HG02759 (cell line): ENCODE measurements around the gene POLR3K.
"Not testable (repeated sequence)": the region's sequence is repeated elsewhere in the genome, so short reads cannot be mapped to it uniquely, and the experiment has no call there.

Experiments used
- ATAC-seq: cut with Tn5 transposase; IDR thresholded peaks from one replicate; pipeline ENCODE4 v1.9.1; 2021; ENCODE audit warnings: mild to moderate bottlenecking, moderate library complexity; ENCODE audit not compliant: unreplicated experiment

POLR3K gene

GRCh38 chr16:24151-24550 lies 29.3 kb downstream of the POLR3K start:
- ATAC-seq = not testable (repeated sequence)

GRCh38 chr16:20886-21285 lies 32.5 kb downstream of the POLR3K start:
- ATAC-seq = not testable (repeated sequence)

GRCh38 chr16:17062-17765 lies 36.2 kb downstream of the POLR3K start:
- ATAC-seq = not testable (repeated sequence)

- ATAC-seq = not testable (repeated sequence)
These were observed 42.6 kb downstream of the POLR3K start for GRCh38 chr16:10772-11171.

GRCh38 chr16:9903-10665 lies 43.3 kb downstream of the POLR3K start:
- ATAC-seq = no peak
